GM12878 (cell line): Measurements from ENCODE around the gene MDC1. TPM values are rescaled to one million over a fixed set of nuclear protein-coding genes. Genes with fewer than 3 reads are reported as not detected.

ENCODE experiments used
- ATAC-seq: fragments of 200-7000 bp; cut with Tn5 transposase; 3 replicates; pipeline ENCODE4 v1.9.1; 2020; ENCODE audit warnings: mild to moderate bottlenecking, moderate library complexity
- BruUV-seq: library from RNA; stranded (reverse); fragments of 400-500 nt; replicated peaks from 2 replicates; lab custom pipeline; 2021; lab: Mats Ljungman, UMichigan
- CTCF ChIA-PET: fragments of 300-600 bp; sonication (Branson Sonifier 250); formaldehyde crosslinking; extraction: SDS; loops from one replicate; lab custom pipeline; 2021; ENCODE audit warnings: inconsistent platforms; lab: Yijun Ruan, JAX
- POLR2A ChIA-PET: fragments of 350-600 bp; formaldehyde crosslinking; extraction: SDS; loops from one replicate; lab custom pipeline; 2021; ENCODE audit warnings: inconsistent platforms; lab: Charles Lee
- RAD21 ChIA-PET: fragments of 300-600 bp; sonication (Branson Sonifier 250); formaldehyde crosslinking; loops from one replicate; lab custom pipeline; 2023; ENCODE audit warnings: antibody characterized with exemption; ENCODE audit not compliant: unreplicated experiment; lab: Charles Lee
- SMC1A ChIA-PET: fragments of 300-600 bp; sonication (Branson Sonifier 250); formaldehyde crosslinking; loops from one replicate; lab custom pipeline; 2023; ENCODE audit not compliant: unreplicated experiment, uncharacterized antibody; lab: Charles Lee
- DNase-seq: peaks from one replicate; pipeline ENCODE4 v3.0.0-alpha.2; 2011; ENCODE audit warnings: low read depth, low spot score
- FAIRE-seq: peaks from 3 replicates; lab custom pipeline; 2011; peaks lifted over from hg19 to GRCh38; lab: Jason Lieb, UNC
- H2AFZ ChIP-seq: 2 replicates; pipeline ENCODE4 v1.6.0; 2011; ENCODE audit warnings: low read depth, low read length, control low read depth; ENCODE audit not compliant: control insufficient read depth
- H3K27ac ChIP-seq: 2 replicates; pipeline ENCODE4 v1.5.1; 2011; ENCODE audit warnings: control low read depth; ENCODE audit not compliant: control insufficient read depth, insufficient read depth
- H3K27me3 ChIP-seq, 2 experiments: replicated peaks in 1 of 2; 2 replicates each; pipeline versions ENCODE4 v1.6.0 to v1.6.1; 2011; ENCODE audit warnings: low read length in 1 of 2; ENCODE audit not compliant: control insufficient read depth in 2 of 2, insufficient read depth in 2 of 2
- H3K36me3 ChIP-seq, 2 experiments: 2 replicates each; pipeline ENCODE4 v1.5.1; 2011; ENCODE audit warnings: low read length in 1 of 2; ENCODE audit not compliant: control insufficient read depth in 2 of 2, insufficient read depth in 2 of 2
- H3K4me1 ChIP-seq: 2 replicates; pipeline ENCODE4 v1.6.1; 2011; ENCODE audit warnings: mild to moderate bottlenecking, low read length, moderate library complexity, mixed read lengths; ENCODE audit not compliant: control insufficient read depth, insufficient read depth
- H3K4me2 ChIP-seq: 2 replicates; pipeline ENCODE4 v1.6.0; 2011; ENCODE audit warnings: control low read depth; ENCODE audit not compliant: control insufficient read depth, insufficient read depth
- H3K4me3 ChIP-seq: fragments of 200-600 bp; sonication (generic); 2 replicates; pipeline ENCODE4 v1.5.1; 2016
- H3K79me2 ChIP-seq: 2 replicates; pipeline ENCODE4 v1.6.0; 2011; ENCODE audit warnings: low read length; ENCODE audit not compliant: control insufficient read depth, insufficient read depth
- H3K9ac ChIP-seq: 2 replicates; pipeline ENCODE4 v1.8.0; 2011; ENCODE audit warnings: low read length, control low read depth, mixed read lengths; ENCODE audit not compliant: control insufficient read depth, insufficient read depth
- H3K9me3 ChIP-seq: replicated peaks from 3 replicates; pipeline ENCODE4 v1.5.1; 2011; ENCODE audit warnings: mild to moderate bottlenecking, low read length; ENCODE audit not compliant: control insufficient read depth, insufficient read depth
- H4K20me1 ChIP-seq: 2 replicates; pipeline ENCODE4 v1.6.0; 2011; ENCODE audit not compliant: control insufficient read depth, insufficient read depth
- ATF7 ChIP-seq: fragments of 450-650 bp; IDR thresholded peaks from 2 replicates; pipeline ENCODE4 v1.6.1; 2016; ENCODE audit warnings: low read depth, mild to moderate bottlenecking
- BACH1 ChIP-seq: fragments of 450-650 bp; IDR thresholded peaks from 2 replicates; pipeline ENCODE4 v1.6.1; 2017; ENCODE audit warnings: mild to moderate bottlenecking, borderline replicate concordance
- BHLHE40 ChIP-seq, 2 experiments: fragments of 450-650 bp in 1 of 2; IDR thresholded peaks; 2 replicates each; pipeline ENCODE4 v1.6.1; 2011 to 2017; ENCODE audit warnings: low read depth in 2 of 2, borderline replicate concordance in 1 of 2, improper control_type of control experiment in 1 of 2, low read length in 1 of 2, mild to moderate bottlenecking in 1 of 2
- GABPA ChIP-seq: IDR thresholded peaks from 2 replicates; pipeline ENCODE4 v1.6.1; 2014; ENCODE audit warnings: antibody characterized with exemption, low read depth, mild to moderate bottlenecking, inconsistent platforms
- IKZF2 ChIP-seq, 2 experiments: fragments of 450-650 bp; IDR thresholded peaks; 2 replicates each; pipeline ENCODE4 v1.6.1; 2017; ENCODE audit warnings: mild to moderate bottlenecking in 2 of 2, moderate library complexity in 2 of 2
- JUND ChIP-seq: IDR thresholded peaks from 2 replicates; pipeline ENCODE4 v1.6.1; 2012; ENCODE audit warnings: low read depth, mild to moderate bottlenecking, low read length, improper control_type of control experiment, moderate library complexity
- MTA2 ChIP-seq: fragments of 450-650 bp; IDR thresholded peaks from 2 replicates; pipeline ENCODE4 v1.6.1; 2016; ENCODE audit warnings: low read depth, mild to moderate bottlenecking, moderate library complexity
- MYC ChIP-seq: IDR thresholded peaks from 2 replicates; pipeline ENCODE4 v1.6.1; 2011; ENCODE audit warnings: mild to moderate bottlenecking, low read length, moderate library complexity, inconsistent platforms; ENCODE audit not compliant: insufficient read depth, insufficient replicate concordance, insufficient read length, severe bottlenecking
- POLR2AphosphoS2 ChIP-seq: IDR thresholded peaks from 2 replicates; pipeline ENCODE4 v1.6.1; 2011; ENCODE audit warnings: low read depth, mild to moderate bottlenecking, low read length, improper control_type of control experiment, moderate library complexity
- POLR2AphosphoS5 ChIP-seq: IDR thresholded peaks from 2 replicates; pipeline ENCODE4 v1.6.1; 2011; ENCODE audit warnings: mild to moderate bottlenecking, low read length, inconsistent platforms
- TAF1 ChIP-seq: IDR thresholded peaks from 2 replicates; pipeline ENCODE4 v1.6.1; 2011; ENCODE audit warnings: mild to moderate bottlenecking, low read depth, low read length, borderline replicate concordance
- ZBED1 ChIP-seq: IDR thresholded peaks from 2 replicates; pipeline ENCODE4 v1.6.1; 2016; ENCODE audit warnings: borderline replicate concordance
- ZNF622 ChIP-seq: fragments of 450-650 bp; IDR thresholded peaks from 2 replicates; pipeline ENCODE4 v1.6.1; 2017; ENCODE audit warnings: mild to moderate bottlenecking, inconsistent platforms
- WGBS: methylation state at CpG from one replicate; pipeline ENCODE4 v1.1.6; 2016; ENCODE audit warnings: low lambda C conversion rate; ENCODE audit not compliant: insufficient replicate concordance, insufficient coverage; ENCODE audit errors: missing lambda C conversion rate; 5-methylcytosine and 5-hydroxymethylcytosine counted together
- in situ Hi-C: fragments of 300-500 bp; cut with MboI; formaldehyde crosslinking; loops from 9 replicates; pipeline ENCODE4 v1.14.3; 2018; ENCODE audit warnings: mixed read lengths
- intact Hi-C: fragments of 100-400 bp; cut with micrococcal nuclease; formaldehyde crosslinking; loops from one replicate; pipeline ENCODE4 v1.14.2; 2022; ENCODE audit not compliant: unreplicated experiment
- polyA plus RNA-seq, 11 experiments: library from polyadenylated mRNA; depleted of rRNA in 4 of 11; unstranded in 6 of 11; stranded (reverse) in 5 of 11; fragments of >200 nt; fragmentation: Nextera tagmentation in 4 of 11; fragmentation: Illumina TruSeq in 1 of 11; extraction: Ambion mirVana in 4 of 11; extraction: Trizol in 1 of 11; gene quantifications; 1 replicate in 1 of 11; 2 replicates in 10 of 11; pipeline versions ENCODE4 v1.2.1 to v1.2.3, GENCODE V29; 2011 to 2016; ENCODE audit warnings: inconsistent platforms in 2 of 11, missing spikeins in 2 of 11, low read depth in 1 of 11
- total RNA-seq, 4 experiments: library from RNA; depleted of rRNA in 3 of 4; stranded (reverse); fragments of >200 nt in 3 of 4; fragmentation: Illumina TruSeq in 1 of 4; extraction: Trizol in 1 of 4; gene quantifications; 2 replicates each; pipeline versions ENCODE4 v1.2.1 to v1.2.3, GENCODE V29; 2013 to 2021
- TF ChIP-seq, protein P1 (sequence below): fragments of 450-650 bp; IDR thresholded peaks from 2 replicates; pipeline ENCODE4 v1.6.1; 2016; ENCODE audit warnings: mild to moderate bottlenecking
- TF ChIP-seq, protein P2 (sequence below): fragments of 450-650 bp; IDR thresholded peaks from 2 replicates; pipeline ENCODE4 v1.6.1; 2016; ENCODE audit warnings: mild to moderate bottlenecking
- TF ChIP-seq, protein P3 (sequence below), 3 experiments: IDR thresholded peaks in 2 of 3; conservative IDR thresholded peaks in 1 of 3; 2 replicates each; pipeline ENCODE4 v1.5.1; 2011; ENCODE audit warnings: low read depth in 3 of 3, low read length in 3 of 3, mild to moderate bottlenecking in 3 of 3, control low read depth in 2 of 3, moderate library complexity in 2 of 3, inconsistent platforms in 1 of 3, mixed read lengths in 1 of 3; ENCODE audit not compliant: control insufficient read depth in 2 of 3, insufficient read depth in 1 of 3; ENCODE audit errors: extremely low read depth in 1 of 3
- TF ChIP-seq, protein P4 (sequence below): fragments of 450-650 bp; IDR thresholded peaks from 2 replicates; pipeline ENCODE4 v1.6.1; 2017; ENCODE audit warnings: low read depth, mild to moderate bottlenecking, moderate library complexity

The MDC1 gene
- total and polyA plus RNA-seq, 10 of the 15 experiments (the other 5 are each of a cell fraction or from before 2014, with no cell fraction given) = 5.1 to 62.5 (median 22.4) TPM

DNA sequence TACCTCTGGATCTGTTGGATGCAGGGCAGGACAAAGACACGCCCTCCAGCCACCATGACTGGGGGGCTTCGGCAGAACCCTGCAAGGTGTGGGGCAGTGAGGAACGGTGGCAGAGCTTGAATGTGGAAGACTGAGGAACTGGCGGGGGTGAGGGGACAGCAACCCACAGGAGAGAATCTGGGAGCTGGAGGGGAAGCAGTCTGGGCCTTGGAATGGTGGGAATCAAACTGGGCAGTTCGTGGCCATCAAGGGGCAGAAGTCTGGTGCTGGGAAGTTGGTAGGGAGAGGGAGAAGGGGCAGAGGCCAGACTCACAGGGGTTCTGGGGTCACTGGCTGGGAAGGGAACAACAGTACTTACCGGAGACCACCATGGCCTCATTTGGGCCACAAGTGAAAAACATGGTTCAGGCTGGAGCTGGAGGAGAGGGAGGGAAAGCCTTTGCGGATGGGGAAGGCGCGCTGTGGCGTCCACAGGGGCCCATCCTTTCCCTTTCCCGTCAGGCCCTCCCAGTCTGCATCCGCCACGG lies 24.8 kb upstream of the MDC1 start:
- Histone ChIP-seq H3K4me1 (peaks cover 29% of the 10 kb centered on the region), H3K79me2 (peaks cover 37% of the 10 kb centered on the region), H3K4me2 (peak overlapping the region; percentile 94), H3K27ac (peak overlapping the region; percentile 72), H4K20me1 (no peaks in the 10 kb centered on the region), H3K4me3 (peak overlapping the region; percentile 95), H3K9me3 (peaks cover 5% of the 10 kb centered on the region; the same call in 2 of the 3 replicates), H3K27me3 (no peaks in the 10 kb centered on the region), H3K36me3 (peaks cover 6 to 12% of the 10 kb centered on the region in 2 experiments), H3K9ac (peak overlapping the region; percentile 82), H2AFZ (peak overlapping the region; percentile 11)
- BruUV-seq = no TSS peak
- FAIRE-seq (no peak), ATAC-seq (peak; percentile 10; the same call in 2 of the 3 replicates), DNase-seq (no peak)
- RAD21 ChIA-PET = interaction anchor here (0.9 to 3.7 kb wide), 11 partner anchors 11 to 135 kb away, joined by 3 to 22 read pairs (median 4); partner anchors contain the start of gene MDC1
- in situ Hi-C loops = no loop called here
- intact Hi-C loops = loop anchor here (2.0 kb wide), 1 partner anchor 69 kb away; no protein-coding TSS in a partner anchor
- POLR2A ChIA-PET = interaction anchor here (0.7 to 9.4 kb wide), 10 partner anchors 16 to 172 kb away, joined by 3 to 89 read pairs (median 4); partner anchors contain the start of genes MDC1 and VARS2
- CTCF ChIA-PET = interaction anchor here (0.8 to 1.4 kb wide), 7 partner anchors 10 to 200 kb away, joined by 3 to 5 read pairs (median 4); partner anchors contain the start of gene VARS2
- 3% methylated on average over 13 of the region's 13 CpGs for WGBS
- SMC1A ChIA-PET = interaction anchor here (0.6 to 10.0 kb wide), 5 partner anchors 11 to 81 kb away, joined by 3 to 122 read pairs (median 4); no protein-coding TSS in a partner anchor
- no peak for TF ChIP-seq GABPA
- no peak for TF ChIP-seq ATF7
- no peak for TF ChIP-seq BACH1
- no peak for TF ChIP-seq ZBED1
- TF ChIP-seq POLR2AphosphoS5 = peak; percentile 73; the same call in 1 of the 2 replicates
- no peak for TF ChIP-seq POLR2AphosphoS2
- peak in 1 of 2 experiments; percentile 35; a peak in 1 of 4 replicates for TF ChIP-seq IKZF2 (IDR thresholded peaks at IDR 0.05)
- TF ChIP-seq, protein P1, sequence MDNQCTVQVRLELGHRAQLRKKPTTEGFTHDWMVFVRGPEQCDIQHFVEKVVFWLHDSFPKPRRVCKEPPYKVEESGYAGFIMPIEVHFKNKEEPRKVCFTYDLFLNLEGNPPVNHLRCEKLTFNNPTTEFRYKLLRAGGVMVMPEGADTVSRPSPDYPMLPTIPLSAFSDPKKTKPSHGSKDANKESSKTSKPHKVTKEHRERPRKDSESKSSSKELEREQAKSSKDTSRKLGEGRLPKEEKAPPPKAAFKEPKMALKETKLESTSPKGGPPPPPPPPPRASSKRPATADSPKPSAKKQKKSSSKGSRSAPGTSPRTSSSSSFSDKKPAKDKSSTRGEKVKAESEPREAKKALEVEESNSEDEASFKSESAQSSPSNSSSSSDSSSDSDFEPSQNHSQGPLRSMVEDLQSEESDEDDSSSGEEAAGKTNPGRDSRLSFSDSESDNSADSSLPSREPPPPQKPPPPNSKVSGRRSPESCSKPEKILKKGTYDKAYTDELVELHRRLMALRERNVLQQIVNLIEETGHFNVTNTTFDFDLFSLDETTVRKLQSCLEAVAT = peak; percentile 71
- TF ChIP-seq, protein P2, sequence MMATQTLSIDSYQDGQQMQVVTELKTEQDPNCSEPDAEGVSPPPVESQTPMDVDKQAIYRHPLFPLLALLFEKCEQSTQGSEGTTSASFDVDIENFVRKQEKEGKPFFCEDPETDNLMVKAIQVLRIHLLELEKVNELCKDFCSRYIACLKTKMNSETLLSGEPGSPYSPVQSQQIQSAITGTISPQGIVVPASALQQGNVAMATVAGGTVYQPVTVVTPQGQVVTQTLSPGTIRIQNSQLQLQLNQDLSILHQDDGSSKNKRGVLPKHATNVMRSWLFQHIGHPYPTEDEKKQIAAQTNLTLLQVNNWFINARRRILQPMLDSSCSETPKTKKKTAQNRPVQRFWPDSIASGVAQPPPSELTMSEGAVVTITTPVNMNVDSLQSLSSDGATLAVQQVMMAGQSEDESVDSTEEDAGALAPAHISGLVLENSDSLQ = no peak
- TF ChIP-seq, protein P3, sequence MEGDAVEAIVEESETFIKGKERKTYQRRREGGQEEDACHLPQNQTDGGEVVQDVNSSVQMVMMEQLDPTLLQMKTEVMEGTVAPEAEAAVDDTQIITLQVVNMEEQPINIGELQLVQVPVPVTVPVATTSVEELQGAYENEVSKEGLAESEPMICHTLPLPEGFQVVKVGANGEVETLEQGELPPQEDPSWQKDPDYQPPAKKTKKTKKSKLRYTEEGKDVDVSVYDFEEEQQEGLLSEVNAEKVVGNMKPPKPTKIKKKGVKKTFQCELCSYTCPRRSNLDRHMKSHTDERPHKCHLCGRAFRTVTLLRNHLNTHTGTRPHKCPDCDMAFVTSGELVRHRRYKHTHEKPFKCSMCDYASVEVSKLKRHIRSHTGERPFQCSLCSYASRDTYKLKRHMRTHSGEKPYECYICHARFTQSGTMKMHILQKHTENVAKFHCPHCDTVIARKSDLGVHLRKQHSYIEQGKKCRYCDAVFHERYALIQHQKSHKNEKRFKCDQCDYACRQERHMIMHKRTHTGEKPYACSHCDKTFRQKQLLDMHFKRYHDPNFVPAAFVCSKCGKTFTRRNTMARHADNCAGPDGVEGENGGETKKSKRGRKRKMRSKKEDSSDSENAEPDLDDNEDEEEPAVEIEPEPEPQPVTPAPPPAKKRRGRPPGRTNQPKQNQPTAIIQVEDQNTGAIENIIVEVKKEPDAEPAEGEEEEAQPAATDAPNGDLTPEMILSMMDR (IDR thresholded peaks at IDR 0.05 in 2 of 3, conservative IDR thresholded peaks at IDR 0.05 in 1 of 3; ENCODE audit: control insufficient read depth in 2 of 3, extremely low read depth in 1 of 3, insufficient read depth in 1 of 3, low read depth in 3 of 3, low read length in 3 of 3) = no peak
- TF ChIP-seq JUND = no peak
- no peak for TF ChIP-seq MYC
- TF ChIP-seq TAF1 = no peak
- peak; percentile 10; the same call in 1 of the 2 replicates for TF ChIP-seq MTA2
- TF ChIP-seq BHLHE40 (IDR thresholded peaks at IDR 0.05; ENCODE audit: borderline replicate concordance in 1 of 2, low read depth in 2 of 2, low read length in 1 of 2) = no peak
- TF ChIP-seq, protein P4, sequence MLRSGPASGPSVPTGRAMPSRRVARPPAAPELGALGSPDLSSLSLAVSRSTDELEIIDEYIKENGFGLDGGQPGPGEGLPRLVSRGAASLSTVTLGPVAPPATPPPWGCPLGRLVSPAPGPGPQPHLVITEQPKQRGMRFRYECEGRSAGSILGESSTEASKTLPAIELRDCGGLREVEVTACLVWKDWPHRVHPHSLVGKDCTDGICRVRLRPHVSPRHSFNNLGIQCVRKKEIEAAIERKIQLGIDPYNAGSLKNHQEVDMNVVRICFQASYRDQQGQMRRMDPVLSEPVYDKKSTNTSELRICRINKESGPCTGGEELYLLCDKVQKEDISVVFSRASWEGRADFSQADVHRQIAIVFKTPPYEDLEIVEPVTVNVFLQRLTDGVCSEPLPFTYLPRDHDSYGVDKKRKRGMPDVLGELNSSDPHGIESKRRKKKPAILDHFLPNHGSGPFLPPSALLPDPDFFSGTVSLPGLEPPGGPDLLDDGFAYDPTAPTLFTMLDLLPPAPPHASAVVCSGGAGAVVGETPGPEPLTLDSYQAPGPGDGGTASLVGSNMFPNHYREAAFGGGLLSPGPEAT = no peak
- TF ChIP-seq ZNF622 = no peak
